RPMI7951 (cell line): ENCODE data around the gene TMEM120A. TPM values are rescaled to one million over a fixed set of nuclear protein-coding genes. Genes with fewer than 3 reads are reported as not detected.

Source experiments
- DNase-seq: peaks from one replicate; pipeline ENCODE4 v3.0.0-alpha.2; 2012; ENCODE audit warnings: low read depth
- total RNA-seq: library from RNA; depleted of rRNA; stranded (reverse); fragments of >200 nt; shearing (Covaris generic); gene quantifications from 2 replicates; pipeline ENCODE4 v1.2.3, GENCODE V29; 2014

The TMEM120A gene
- total RNA-seq, 1 experiment from 2014 or later: 26.8 TPM

- no peak for DNase-seq
These were observed 13.3 kb downstream of the TMEM120A start for GRCh38 chr7:75981203-75981452.

GRCh38 chr7:75980430-75981202 is 13.8 kb downstream of the TMEM120A start:
- no peak for DNase-seq

- no peak for DNase-seq
These were observed 14.5 kb downstream of the TMEM120A start for GRCh38 chr7:75979759-75980429.

GRCh38 chr7:75977743-75978142 is 16.7 kb downstream of the TMEM120A start:
- no peak for DNase-seq

GRCh38 chr7:75971961-75972763 is 22.2 kb downstream of the TMEM120A start:
- no peak for DNase-seq

GRCh38 chr7:75971309-75971960 is 23.0 kb downstream of the TMEM120A start:
- no peak for DNase-seq

- no peak for DNase-seq
These were observed 24.5 kb downstream of the TMEM120A start for GRCh38 chr7:75969704-75970498.

GRCh38 chr7:75969182-75969581 is 25.2 kb downstream of the TMEM120A start:
- DNase-seq: no peak

- no peak for DNase-seq
These were observed 25.8 kb downstream of the TMEM120A start for GRCh38 chr7:75968561-75969001.

GRCh38 chr7:75968012-75968411 is 26.4 kb downstream of the TMEM120A start:
- no peak for DNase-seq

- no peak for DNase-seq
These were observed 26.9 kb downstream of the TMEM120A start for GRCh38 chr7:75967487-75967997.

- no peak for DNase-seq
These were observed 27.3 kb downstream of the TMEM120A start for GRCh38 chr7:75967055-75967454.

GRCh38 chr7:75966190-75966961 is 28.0 kb downstream of the TMEM120A start:
- DNase-seq: no peak

- DNase-seq: no peak
These were observed 28.8 kb downstream of the TMEM120A start for GRCh38 chr7:75965617-75966016.

- DNase-seq: no peak
These were observed 30.9 kb downstream of the TMEM120A start for GRCh38 chr7:75963381-75963995.

GRCh38 chr7:75962607-75963380 is 31.6 kb downstream of the TMEM120A start:
- DNase-seq: no peak

- DNase-seq: no peak
These were observed 33.2 kb downstream of the TMEM120A start for GRCh38 chr7:75961218-75961617.

GRCh38 chr7:75960372-75960771 is 34.0 kb downstream of the TMEM120A start:
- no peak for DNase-seq
